ENCODE data around the gene ADGRF4.

DNA sequence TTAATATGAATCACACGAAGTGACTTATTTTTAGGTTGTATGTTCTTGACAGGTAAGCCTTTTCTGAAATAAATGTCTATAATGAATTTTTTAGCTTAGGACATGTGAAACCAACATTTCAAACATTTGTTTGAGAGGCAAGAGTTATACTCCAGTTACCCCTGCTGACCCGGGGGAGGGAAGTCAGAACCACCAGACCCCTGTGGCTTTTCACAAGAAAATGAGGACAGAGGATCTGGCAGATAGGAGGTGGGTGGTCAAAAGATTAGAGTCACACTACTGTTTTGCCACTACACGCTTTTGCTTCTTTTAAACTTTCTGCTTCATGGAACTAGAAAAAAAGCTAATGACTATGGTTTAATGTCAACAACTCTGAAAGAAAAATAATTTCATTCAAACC, 27.5 kb upstream of the ADGRF4 start:
- TF ChIP-seq, protein P1, sequence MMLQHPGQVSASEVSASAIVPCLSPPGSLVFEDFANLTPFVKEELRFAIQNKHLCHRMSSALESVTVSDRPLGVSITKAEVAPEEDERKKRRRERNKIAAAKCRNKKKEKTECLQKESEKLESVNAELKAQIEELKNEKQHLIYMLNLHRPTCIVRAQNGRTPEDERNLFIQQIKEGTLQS (IDR thresholded peaks at IDR 0.05) = no peak
- TF ChIP-seq, protein P1 (CRISPR knock-in tag; conservative IDR thresholded peaks at IDR 0.05) = no peak
- TF ChIP-seq ZNF639 (CRISPR knock-in tag; conservative IDR thresholded peaks at IDR 0.05 in 1 of 2, IDR thresholded peaks at IDR 0.05 in 1 of 2) (no peak), DACH1 (IDR thresholded peaks at IDR 0.05; ENCODE audit: partially characterized antibody) (no peak), ZBTB8A (IDR thresholded peaks at IDR 0.05; ENCODE audit: partially characterized antibody) (no peak), XRCC5 (IDR thresholded peaks at IDR 0.05; ENCODE audit: low read depth, low read length) (no peak)

Data from K562 (cell line).